K562 (cell line): ENCODE results near the gene WNK2.

Experiments used
- CREM ChIP-seq: IDR thresholded peaks from 2 replicates; pipeline ENCODE4 v1.6.1; 2014; ENCODE audit warnings: antibody characterized with exemption, low read depth
- SMAD1 ChIP-seq: fragments of 150-350 bp; IDR thresholded peaks from 2 replicates; pipeline ENCODE4 v1.6.1; 2014; ENCODE audit warnings: low read length, low read depth; ENCODE audit not compliant: partially characterized antibody
- SMAD3 ChIP-seq: fragments of 450-650 bp; formaldehyde crosslinking; conservative IDR thresholded peaks from 2 replicates; pipeline ENCODE4 v1.4.0; 2020; ENCODE audit warnings: mild to moderate bottlenecking
- TF ChIP-seq, protein P1 (sequence below): sonication (generic); formaldehyde crosslinking; IDR thresholded peaks from 2 replicates; pipeline ENCODE4 v1.8.0; 2022; ENCODE audit warnings: mild to moderate bottlenecking, low read depth, missing genetic modification reagents
- TF ChIP-seq, protein P2 (sequence below), 3 experiments: IDR thresholded peaks in 2 of 3; conservative IDR thresholded peaks in 1 of 3; 2 replicates each; pipeline ENCODE4 v1.5.1; 2011 to 2012; ENCODE audit warnings: low read length in 3 of 3, mild to moderate bottlenecking in 3 of 3, control low read depth in 2 of 3, improper control_type of control experiment in 1 of 3, inconsistent platforms in 1 of 3, low read depth in 1 of 3, mixed read lengths in 1 of 3, moderate library complexity in 1 of 3; ENCODE audit not compliant: insufficient read depth in 2 of 3

DNA sequence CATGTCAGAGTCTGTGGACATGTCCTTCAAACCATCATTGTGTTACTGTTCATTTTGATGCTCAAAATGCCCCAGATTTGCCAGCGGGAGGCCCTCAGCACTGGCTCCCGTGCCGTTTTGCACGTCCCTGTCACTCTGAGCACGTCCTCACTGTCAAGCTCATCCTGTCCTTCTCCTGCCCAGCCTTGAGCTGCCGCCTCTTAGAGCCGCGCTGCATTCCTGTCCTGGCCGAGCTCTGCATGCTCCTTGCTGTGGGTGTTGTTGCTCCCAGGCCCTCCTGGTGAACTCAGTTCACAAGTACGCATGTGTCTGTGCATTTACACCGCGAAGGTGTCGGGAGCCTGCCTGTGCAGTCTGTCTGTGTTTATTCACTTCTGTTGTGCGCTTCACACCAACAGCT lies 62.2 kb downstream of the WNK2 start:
- TF ChIP-seq SMAD3 (no peak), CREM (no peak), SMAD1 (no peak)
- TF ChIP-seq, protein P1, sequence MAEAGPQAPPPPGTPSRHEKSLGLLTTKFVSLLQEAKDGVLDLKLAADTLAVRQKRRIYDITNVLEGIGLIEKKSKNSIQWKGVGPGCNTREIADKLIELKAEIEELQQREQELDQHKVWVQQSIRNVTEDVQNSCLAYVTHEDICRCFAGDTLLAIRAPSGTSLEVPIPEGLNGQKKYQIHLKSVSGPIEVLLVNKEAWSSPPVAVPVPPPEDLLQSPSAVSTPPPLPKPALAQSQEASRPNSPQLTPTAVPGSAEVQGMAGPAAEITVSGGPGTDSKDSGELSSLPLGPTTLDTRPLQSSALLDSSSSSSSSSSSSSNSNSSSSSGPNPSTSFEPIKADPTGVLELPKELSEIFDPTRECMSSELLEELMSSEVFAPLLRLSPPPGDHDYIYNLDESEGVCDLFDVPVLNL (CRISPR knock-in tag), result no peak
- TF ChIP-seq, protein P2, sequence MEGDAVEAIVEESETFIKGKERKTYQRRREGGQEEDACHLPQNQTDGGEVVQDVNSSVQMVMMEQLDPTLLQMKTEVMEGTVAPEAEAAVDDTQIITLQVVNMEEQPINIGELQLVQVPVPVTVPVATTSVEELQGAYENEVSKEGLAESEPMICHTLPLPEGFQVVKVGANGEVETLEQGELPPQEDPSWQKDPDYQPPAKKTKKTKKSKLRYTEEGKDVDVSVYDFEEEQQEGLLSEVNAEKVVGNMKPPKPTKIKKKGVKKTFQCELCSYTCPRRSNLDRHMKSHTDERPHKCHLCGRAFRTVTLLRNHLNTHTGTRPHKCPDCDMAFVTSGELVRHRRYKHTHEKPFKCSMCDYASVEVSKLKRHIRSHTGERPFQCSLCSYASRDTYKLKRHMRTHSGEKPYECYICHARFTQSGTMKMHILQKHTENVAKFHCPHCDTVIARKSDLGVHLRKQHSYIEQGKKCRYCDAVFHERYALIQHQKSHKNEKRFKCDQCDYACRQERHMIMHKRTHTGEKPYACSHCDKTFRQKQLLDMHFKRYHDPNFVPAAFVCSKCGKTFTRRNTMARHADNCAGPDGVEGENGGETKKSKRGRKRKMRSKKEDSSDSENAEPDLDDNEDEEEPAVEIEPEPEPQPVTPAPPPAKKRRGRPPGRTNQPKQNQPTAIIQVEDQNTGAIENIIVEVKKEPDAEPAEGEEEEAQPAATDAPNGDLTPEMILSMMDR (IDR thresholded peaks at IDR 0.05 in 2 of 3, conservative IDR thresholded peaks at IDR 0.05 in 1 of 3; ENCODE audit: insufficient read depth in 2 of 3, low read depth in 1 of 3, low read length in 3 of 3), result no peak
